ENCODE results near the gene ARID1B.

ARID1B gene

GRCh38 chr6:156970595-156971112, 193.5 kb downstream of the ARID1B start:
- peaks cover 69% of the 10 kb centered on the region for H3K79me2 ChIP-seq (ENCODE audit: insufficient read depth, low read length)
- H2AFZ ChIP-seq (ENCODE audit: low read depth, low read length, severe bottlenecking): no peak overlapping the region
- H3K27me3 ChIP-seq (ENCODE audit: low read length): no peaks in the 10 kb centered on the region
- peaks cover 54% of the 10 kb centered on the region for H4K20me1 ChIP-seq (ENCODE audit: low read depth, low read length)
- H3K9me3 ChIP-seq (ENCODE audit: insufficient read depth, low read length): no peaks in the 10 kb centered on the region
- H3K4me3 ChIP-seq (ENCODE audit: insufficient read depth, low read length, poor library complexity, severe bottlenecking): no peak overlapping the region
- no peak overlapping the region for H3K9ac ChIP-seq (ENCODE audit: low read length)
- H3K27ac ChIP-seq (ENCODE audit: low read depth, low read length): no peak overlapping the region
- no peaks in the 10 kb centered on the region; the same call in 1 of the 2 replicates for H3K36me3 ChIP-seq (ENCODE audit: low read length)
- H3K9me2 ChIP-seq (replicated peaks; ENCODE audit: insufficient read depth, low read length): no peaks in the 10 kb centered on the region
- H3K4me2 ChIP-seq (ENCODE audit: low read depth, low read length, poor library complexity, severe bottlenecking): no peak overlapping the region
- H3F3A ChIP-seq (ENCODE audit: insufficient read depth): no peaks in the 10 kb centered on the region; the same call in 1 of the 2 replicates
- no peak for TF ChIP-seq CTCF (IDR thresholded peaks at IDR 0.05; ENCODE audit: insufficient read depth, low read length, poor library complexity, severe bottlenecking)
- TF ChIP-seq EZH2phosphoT487 (conservative IDR thresholded peaks at IDR 0.05; ENCODE audit: low read length): no peak

- no peak for TF ChIP-seq CTCF (IDR thresholded peaks at IDR 0.05; ENCODE audit: insufficient read depth, low read length, poor library complexity, severe bottlenecking)
- TF ChIP-seq EZH2phosphoT487 (conservative IDR thresholded peaks at IDR 0.05; ENCODE audit: low read length): no peak
- H3K79me2 ChIP-seq (ENCODE audit: insufficient read depth, low read length): peaks cover 74% of the 10 kb centered on the region
These were observed 194.1 kb downstream of the ARID1B start for GRCh38 chr6:156971153-156971885.

GRCh38 chr6:156972145-156972544, 195.0 kb downstream of the ARID1B start:
- H3K9ac ChIP-seq (ENCODE audit: low read length): no peak overlapping the region
- H2AFZ ChIP-seq (ENCODE audit: low read depth, low read length, severe bottlenecking): no peak overlapping the region
- no peak overlapping the region for H3K27ac ChIP-seq (ENCODE audit: low read depth, low read length)
- no peaks in the 10 kb centered on the region for H3K9me3 ChIP-seq (ENCODE audit: insufficient read depth, low read length)
- no peaks in the 10 kb centered on the region for H3K27me3 ChIP-seq (ENCODE audit: low read length)
- no peak for TF ChIP-seq EZH2phosphoT487 (conservative IDR thresholded peaks at IDR 0.05; ENCODE audit: low read length)
- TF ChIP-seq CTCF (IDR thresholded peaks at IDR 0.05; ENCODE audit: insufficient read depth, low read length, poor library complexity, severe bottlenecking): no peak
- H3F3A ChIP-seq (ENCODE audit: insufficient read depth): no peaks in the 10 kb centered on the region; the same call in 1 of the 2 replicates
- H4K20me1 ChIP-seq (ENCODE audit: low read depth, low read length): peaks cover 56% of the 10 kb centered on the region
- H3K79me2 ChIP-seq (ENCODE audit: insufficient read depth, low read length): peaks cover 74% of the 10 kb centered on the region
- no peak overlapping the region for H3K4me3 ChIP-seq (ENCODE audit: insufficient read depth, low read length, poor library complexity, severe bottlenecking)
- no peaks in the 10 kb centered on the region for H3K9me2 ChIP-seq (replicated peaks; ENCODE audit: insufficient read depth, low read length)
- no peak overlapping the region for H3K4me2 ChIP-seq (ENCODE audit: low read depth, low read length, poor library complexity, severe bottlenecking)
- H3K36me3 ChIP-seq (ENCODE audit: low read length): no peaks in the 10 kb centered on the region

More at GRCh38 chr6:156971153-156971885, 194.1 kb downstream of the ARID1B start:
- Histone ChIP-seq H4K20me1 (ENCODE audit: low read depth, low read length) (peaks cover 54% of the 10 kb centered on the region), H3K9me3 (ENCODE audit: insufficient read depth, low read length) (no peaks in the 10 kb centered on the region), H3K9ac (ENCODE audit: low read length) (no peak overlapping the region), H3K9me2 (replicated peaks; ENCODE audit: insufficient read depth, low read length) (no peaks in the 10 kb centered on the region), H3K36me3 (ENCODE audit: low read length) (no peaks in the 10 kb centered on the region), H2AFZ (ENCODE audit: low read depth, low read length, severe bottlenecking) (no peak overlapping the region), H3K4me3 (ENCODE audit: insufficient read depth, low read length, poor library complexity, severe bottlenecking) (no peak overlapping the region), H3K27me3 (ENCODE audit: low read length) (no peaks in the 10 kb centered on the region), H3K4me2 (ENCODE audit: low read depth, low read length, poor library complexity, severe bottlenecking) (no peak overlapping the region), H3K27ac (ENCODE audit: low read depth, low read length) (no peak overlapping the region), H3F3A (ENCODE audit: insufficient read depth) (no peaks in the 10 kb centered on the region; the same call in 1 of the 2 replicates)
